ENCODE data around the gene VASP.

VASP gene

GRCh38 chr19:45506989-45507871 is at the start of gene VASP:
TSS of gene VASP (plus strand) at chr19:45507479. CDS start at chr19:45507772, 293 bp downstream.
- peak; percentile 50 for DNase-seq

- DNase-seq, result no peak
Observed at GRCh38 chr19:45457776-45458175, 49.5 kb upstream of the VASP start.

GRCh38 chr19:45460807-45461347 is 46.4 kb upstream of the VASP start:
- DNase-seq, result no peak

- no peak for DNase-seq
Observed at GRCh38 chr19:45462174-45462573, 45.1 kb upstream of the VASP start.

- DNase-seq, result no peak
Observed at GRCh38 chr19:45463241-45463640, 44.0 kb upstream of the VASP start.

GRCh38 chr19:45464274-45464673 is 43.0 kb upstream of the VASP start:
- no peak for DNase-seq

GRCh38 chr19:45464852-45465441 is 42.3 kb upstream of the VASP start:
- DNase-seq, result no peak

GRCh38 chr19:45467115-45467455 is 40.2 kb upstream of the VASP start:
- DNase-seq, result peak; percentile 48

GRCh38 chr19:45467456-45468158 is 39.7 kb upstream of the VASP start, which contains the start of gene FOSB:
TSS of gene FOSB (plus strand) at chr19:45467996. CDS start at chr19:45468587, 591 bp downstream.
- DNase-seq, result peak; percentile 91

- DNase-seq, result no peak
Observed at GRCh38 chr19:45468159-45468651, 39.1 kb upstream of the VASP start.

GRCh38 chr19:45468803-45469131 is 38.5 kb upstream of the VASP start:
- DNase-seq, result no peak

- DNase-seq, result peak; percentile 80
Observed at GRCh38 chr19:45469132-45469944, 37.9 kb upstream of the VASP start.

- no peak for DNase-seq
Observed at GRCh38 chr19:45469945-45470761, 37.1 kb upstream of the VASP start.

- no peak for DNase-seq
Observed at GRCh38 chr19:45470762-45471081, 36.6 kb upstream of the VASP start.

- DNase-seq, result no peak
Observed at GRCh38 chr19:45471111-45471930, 36.0 kb upstream of the VASP start.

GRCh38 chr19:45471931-45472562 is 35.2 kb upstream of the VASP start:
- DNase-seq, result no peak

- no peak for DNase-seq
Observed at GRCh38 chr19:45472563-45473366, 34.5 kb upstream of the VASP start.

GRCh38 chr19:45473367-45473681 is 34.0 kb upstream of the VASP start:
- DNase-seq, result no peak
